IPS-20b (cell line): ENCODE results near the gene GFPT2.

Experiments
- H3K27ac ChIP-seq: one replicate; pipeline ENCODE4 v1.5.1; 2013; ENCODE audit warnings: low read length
- H3K27me3 ChIP-seq: 2 replicates; pipeline ENCODE4 v1.6.1; 2013; ENCODE audit warnings: mild to moderate bottlenecking, low read length, inconsistent platforms; ENCODE audit not compliant: insufficient read depth
- H3K36me3 ChIP-seq: 2 replicates; pipeline ENCODE4 v1.6.1; 2013; ENCODE audit warnings: low read depth, mild to moderate bottlenecking, inconsistent platforms, low read length, moderate library complexity; ENCODE audit not compliant: insufficient read depth
- H3K4me1 ChIP-seq: 2 replicates; pipeline ENCODE4 v1.6.1; 2013; ENCODE audit warnings: mild to moderate bottlenecking, control low read depth, inconsistent platforms, low read length, moderate library complexity; ENCODE audit not compliant: insufficient read depth
- H3K4me3 ChIP-seq: 2 replicates; pipeline ENCODE4 v1.5.1; 2013; ENCODE audit warnings: mild to moderate bottlenecking, low read length, inconsistent platforms
- H3K9ac ChIP-seq: 2 replicates; pipeline ENCODE4 v1.6.1; 2013; ENCODE audit warnings: low read depth, mild to moderate bottlenecking, inconsistent platforms, low read length, moderate library complexity
- H3K9me3 ChIP-seq: 2 replicates; pipeline ENCODE4 v1.6.1; 2013; ENCODE audit warnings: mild to moderate bottlenecking, low read depth, low read length, inconsistent platforms; ENCODE audit not compliant: insufficient read depth

Gene GFPT2

GRCh38 chr5:180329606-180330269 is 23.4 kb downstream of the GFPT2 start:
- Histone ChIP-seq H3K27ac (peak overlapping the region; percentile 96), H3K27me3 (no peaks in the 10 kb centered on the region), H3K4me1 (peaks cover 15% of the 10 kb centered on the region; the same call in 1 of the 2 replicates), H3K9me3 (no peaks in the 10 kb centered on the region), H3K4me3 (no peak overlapping the region), H3K9ac (no peak overlapping the region; the same call in 1 of the 2 replicates), H3K36me3 (peaks cover 82% of the 10 kb centered on the region)

GRCh38 chr5:180329138-180329435 is 24.0 kb downstream of the GFPT2 start:
- Histone ChIP-seq H3K9ac (no peak overlapping the region), H3K9me3 (no peaks in the 10 kb centered on the region), H3K4me1 (peaks cover 15% of the 10 kb centered on the region; the same call in 1 of the 2 replicates), H3K4me3 (no peak overlapping the region), H3K27ac (no peak overlapping the region), H3K27me3 (no peaks in the 10 kb centered on the region), H3K36me3 (peaks cover 82% of the 10 kb centered on the region)

- Histone ChIP-seq H3K36me3 (peaks cover 82% of the 10 kb centered on the region), H3K9me3 (no peaks in the 10 kb centered on the region), H3K27me3 (no peaks in the 10 kb centered on the region), H3K27ac (no peak overlapping the region), H3K4me1 (peaks cover 15% of the 10 kb centered on the region; the same call in 1 of the 2 replicates), H3K9ac (no peak overlapping the region), H3K4me3 (no peak overlapping the region)
Measured at GRCh38 chr5:180328296-180329137, 24.6 kb downstream of the GFPT2 start.

- Histone ChIP-seq H3K27ac (no peak overlapping the region), H3K27me3 (no peaks in the 10 kb centered on the region), H3K4me3 (no peak overlapping the region), H3K9ac (no peak overlapping the region), H3K4me1 (peaks cover 15% of the 10 kb centered on the region; the same call in 1 of the 2 replicates), H3K36me3 (peaks cover 87% of the 10 kb centered on the region), H3K9me3 (no peaks in the 10 kb centered on the region)
Measured at GRCh38 chr5:180326989-180327565, 26.1 kb downstream of the GFPT2 start.

GRCh38 chr5:180324601-180324950 is 28.6 kb downstream of the GFPT2 start:
- Histone ChIP-seq H3K27me3 (no peaks in the 10 kb centered on the region), H3K27ac (no peak overlapping the region), H3K36me3 (peaks cover 93% of the 10 kb centered on the region), H3K9me3 (no peaks in the 10 kb centered on the region), H3K4me1 (no peaks in the 10 kb centered on the region), H3K9ac (no peak overlapping the region), H3K4me3 (no peak overlapping the region)

GRCh38 chr5:180323941-180324600 is 29.1 kb downstream of the GFPT2 start:
- no peaks in the 10 kb centered on the region for H3K4me1 ChIP-seq
- no peaks in the 10 kb centered on the region for H3K9me3 ChIP-seq
- H3K36me3 ChIP-seq: peaks cover 93% of the 10 kb centered on the region
- no peaks in the 10 kb centered on the region for H3K27me3 ChIP-seq
- H3K9ac ChIP-seq: no peak overlapping the region
- H3K27ac ChIP-seq: no peak overlapping the region
- no peak overlapping the region for H3K4me3 ChIP-seq

- Histone ChIP-seq H3K27me3 (no peaks in the 10 kb centered on the region), H3K9ac (no peak overlapping the region), H3K4me1 (no peaks in the 10 kb centered on the region), H3K4me3 (no peak overlapping the region), H3K27ac (no peak overlapping the region), H3K9me3 (no peaks in the 10 kb centered on the region), H3K36me3 (peaks cover 94% of the 10 kb centered on the region)
Measured at GRCh38 chr5:180323160-180323559, 30.0 kb downstream of the GFPT2 start.

- Histone ChIP-seq H3K36me3 (peaks cover 92% of the 10 kb centered on the region), H3K4me3 (no peak overlapping the region), H3K9me3 (no peaks in the 10 kb centered on the region), H3K9ac (no peak overlapping the region), H3K27me3 (no peaks in the 10 kb centered on the region), H3K27ac (no peak overlapping the region), H3K4me1 (no peaks in the 10 kb centered on the region)
Measured at GRCh38 chr5:180318456-180319089, 34.6 kb downstream of the GFPT2 start.

GRCh38 chr5:180316586-180316985 is 36.5 kb downstream of the GFPT2 start:
- peaks cover 82% of the 10 kb centered on the region for H3K36me3 ChIP-seq
- no peaks in the 10 kb centered on the region for H3K4me1 ChIP-seq
- H3K9me3 ChIP-seq: no peaks in the 10 kb centered on the region
- H3K27ac ChIP-seq: no peak overlapping the region
- H3K9ac ChIP-seq: no peak overlapping the region
- no peak overlapping the region for H3K4me3 ChIP-seq
- no peaks in the 10 kb centered on the region for H3K27me3 ChIP-seq

- Histone ChIP-seq H3K4me1 (no peaks in the 10 kb centered on the region), H3K27ac (no peak overlapping the region), H3K4me3 (no peak overlapping the region), H3K9ac (no peak overlapping the region), H3K36me3 (peaks cover 82% of the 10 kb centered on the region), H3K9me3 (no peaks in the 10 kb centered on the region), H3K27me3 (no peaks in the 10 kb centered on the region)
Measured at GRCh38 chr5:180315762-180316212, 37.3 kb downstream of the GFPT2 start.
